ENCODE results near the gene COL3A1.

Gene COL3A1

GRCh38 chr2:188975497-188976102 is 1.4 kb downstream of the COL3A1 start:
- no peak for DNase-seq (ENCODE audit: extremely low read depth in 1 of 2, low read depth in 1 of 2)

- DNase-seq (ENCODE audit: extremely low read depth in 1 of 2, low read depth in 1 of 2) = no peak
Measured at GRCh38 chr2:188976545-188977268, 2.5 kb downstream of the COL3A1 start.

- DNase-seq (ENCODE audit: extremely low read depth in 1 of 2, low read depth in 1 of 2) = no peak
Measured at GRCh38 chr2:188977317-188977716, 3.1 kb downstream of the COL3A1 start.

GRCh38 chr2:188978291-188979081 is 4.3 kb downstream of the COL3A1 start:
- no peak for DNase-seq (ENCODE audit: extremely low read depth in 1 of 2, low read depth in 1 of 2)

- DNase-seq (ENCODE audit: extremely low read depth in 1 of 2, low read depth in 1 of 2) = no peak
Measured at GRCh38 chr2:188979187-188980114, 5.3 kb downstream of the COL3A1 start.

GRCh38 chr2:188983427-188984064 is 9.4 kb downstream of the COL3A1 start:
- no peak for DNase-seq (ENCODE audit: extremely low read depth in 1 of 2, low read depth in 1 of 2)

GRCh38 chr2:188984065-188984491 is 9.9 kb downstream of the COL3A1 start:
- no peak for DNase-seq (ENCODE audit: extremely low read depth in 1 of 2, low read depth in 1 of 2)

- no peak for DNase-seq (ENCODE audit: extremely low read depth in 1 of 2, low read depth in 1 of 2)
Measured at GRCh38 chr2:188984680-188985079, 10.5 kb downstream of the COL3A1 start.

GRCh38 chr2:188986839-188987238 is 12.7 kb downstream of the COL3A1 start:
- DNase-seq (ENCODE audit: extremely low read depth in 1 of 2, low read depth in 1 of 2) = no peak

GRCh38 chr2:188993247-188993646 is 19.1 kb downstream of the COL3A1 start:
- no peak for DNase-seq (ENCODE audit: extremely low read depth in 1 of 2, low read depth in 1 of 2)

GRCh38 chr2:188997263-188997662 is 23.1 kb downstream of the COL3A1 start:
- no peak for DNase-seq (ENCODE audit: extremely low read depth in 1 of 2, low read depth in 1 of 2)

GRCh38 chr2:189000221-189000620 is 26.0 kb downstream of the COL3A1 start:
- no peak for DNase-seq (ENCODE audit: extremely low read depth in 1 of 2, low read depth in 1 of 2)

- no peak for DNase-seq (ENCODE audit: extremely low read depth in 1 of 2, low read depth in 1 of 2)
Measured at GRCh38 chr2:189002079-189002478, 27.9 kb downstream of the COL3A1 start.

GRCh38 chr2:189008555-189009262 is 34.5 kb downstream of the COL3A1 start:
- DNase-seq (ENCODE audit: extremely low read depth in 1 of 2, low read depth in 1 of 2) = no peak

- DNase-seq (ENCODE audit: extremely low read depth in 1 of 2, low read depth in 1 of 2) = no peak
Measured at GRCh38 chr2:189010536-189010935, 36.4 kb downstream of the COL3A1 start.

GRCh38 chr2:189012351-189012750 is 38.2 kb downstream of the COL3A1 start:
- DNase-seq (ENCODE audit: extremely low read depth in 1 of 2, low read depth in 1 of 2) = no peak

- DNase-seq (ENCODE audit: extremely low read depth in 1 of 2, low read depth in 1 of 2) = no peak
Measured at GRCh38 chr2:189013031-189013430, 38.9 kb downstream of the COL3A1 start.

- no peak for DNase-seq (ENCODE audit: extremely low read depth in 1 of 2, low read depth in 1 of 2)
Measured at GRCh38 chr2:189013671-189014448, 39.7 kb downstream of the COL3A1 start.

Measured in stimulated activated CD8-positive, alpha-beta memory T cell treated with anti-CD3 and anti-CD28 coated beads, Interleukin-7, amount 100 ng/mL, for 48 hours (primary cell).